Astrocyte (in vitro differentiated cells and primary cell): ENCODE results near the gene AACS. TPM values are rescaled to one million over a fixed set of nuclear protein-coding genes. Genes with fewer than 3 reads are reported as not detected.

ENCODE experiments used
- DNase-seq: peaks from one replicate; pipeline ENCODE4 v3.0.0-alpha.2; 2010; ENCODE audit warnings: low read depth
- FAIRE-seq: peaks from 2 replicates; lab custom pipeline; 2011; peaks lifted over from hg19 to GRCh38; lab: Jason Lieb, UNC
- H2AFZ ChIP-seq: 2 replicates; pipeline ENCODE4 v1.6.0; 2012; ENCODE audit warnings: low read depth, low read length, inconsistent platforms
- H3K27ac ChIP-seq: 2 replicates; pipeline ENCODE4 v1.5.1; 2011; ENCODE audit warnings: low read depth, low read length, inconsistent platforms
- H3K27me3 ChIP-seq: 2 replicates; pipeline ENCODE4 v1.6.0; 2011; ENCODE audit warnings: low read length, inconsistent platforms; ENCODE audit not compliant: insufficient read depth
- H3K36me3 ChIP-seq: 2 replicates; pipeline ENCODE4 v1.5.1; 2011; ENCODE audit warnings: low read length, inconsistent platforms; ENCODE audit not compliant: insufficient read depth
- H3K4me1 ChIP-seq: 2 replicates; pipeline ENCODE4 v1.5.1; 2011; ENCODE audit warnings: low read length, inconsistent platforms; ENCODE audit not compliant: insufficient read depth
- H3K4me2 ChIP-seq: 2 replicates; pipeline ENCODE4 v1.6.0; 2012; ENCODE audit warnings: low read length, inconsistent platforms
- H3K4me3 ChIP-seq: 2 replicates; pipeline ENCODE4 v1.5.1; 2011; ENCODE audit warnings: low read depth, mild to moderate bottlenecking, low read length, inconsistent platforms; ENCODE audit not compliant: insufficient read depth
- H3K79me2 ChIP-seq: 2 replicates; pipeline ENCODE4 v1.6.0; 2012; ENCODE audit warnings: mild to moderate bottlenecking, low read length, inconsistent platforms; ENCODE audit not compliant: insufficient read depth
- H3K9ac ChIP-seq: 2 replicates; pipeline ENCODE4 v1.6.0; 2012; ENCODE audit warnings: mild to moderate bottlenecking, low read length, inconsistent platforms
- H3K9me3 ChIP-seq: 2 replicates; pipeline ENCODE4 v1.5.1; 2012; ENCODE audit warnings: low read depth, mild to moderate bottlenecking, low read length, inconsistent platforms; ENCODE audit not compliant: insufficient read depth
- H4K20me1 ChIP-seq: 2 replicates; pipeline ENCODE4 v1.6.0; 2012; ENCODE audit warnings: low read length, inconsistent platforms; ENCODE audit not compliant: insufficient read depth
- H3K27ac Mint-ChIP-seq: one replicate; pipeline ENCODE4 v1.8.0; 2021; ENCODE audit warnings: mild to moderate bottlenecking, mixed read lengths; ENCODE audit not compliant: unreplicated experiment
- H3K27me3 Mint-ChIP-seq: one replicate; pipeline ENCODE4 v1.8.0; 2021; ENCODE audit warnings: low read depth, mixed read lengths; ENCODE audit not compliant: unreplicated experiment
- H3K36me3 Mint-ChIP-seq: one replicate; pipeline ENCODE4 v1.8.0; 2021; ENCODE audit warnings: low read depth, mixed read lengths; ENCODE audit not compliant: unreplicated experiment
- H3K4me1 Mint-ChIP-seq: one replicate; pipeline ENCODE4 v1.8.0; 2021; ENCODE audit warnings: low read depth, mixed read lengths; ENCODE audit not compliant: unreplicated experiment
- H3K4me3 Mint-ChIP-seq: one replicate; pipeline ENCODE4 v1.8.0; 2021; ENCODE audit warnings: mild to moderate bottlenecking, moderate library complexity, mixed read lengths; ENCODE audit not compliant: unreplicated experiment
- H3K9me3 Mint-ChIP-seq: one replicate; pipeline ENCODE4 v1.8.0; 2021; ENCODE audit warnings: mild to moderate bottlenecking, mixed read lengths; ENCODE audit not compliant: unreplicated experiment
- CTCF ChIP-seq: IDR thresholded peaks from 2 replicates; pipeline ENCODE4 v1.5.1; 2011; ENCODE audit warnings: low read depth, mild to moderate bottlenecking, inconsistent platforms, low read length, moderate library complexity; ENCODE audit not compliant: insufficient read depth
- EZH2 ChIP-seq: IDR thresholded peaks from 2 replicates; pipeline ENCODE4 v1.6.1; 2012; ENCODE audit warnings: mild to moderate bottlenecking, low read length, inconsistent platforms; ENCODE audit not compliant: insufficient read depth
- total RNA-seq: library from RNA; stranded (reverse); gene quantifications from 2 replicates; pipeline ENCODE4 v1.2.1, GENCODE V29; 2021

The AACS gene
- total RNA-seq, 1 donor from 2014 or later: 22.5 TPM

- H3K27me3 ChIP-seq: no peaks in the 10 kb centered on the region
- no peaks in the 10 kb centered on the region for H3K9me3 ChIP-seq
- peaks cover 8% of the 10 kb centered on the region for H3K4me1 ChIP-seq
- H3K9ac ChIP-seq: no peak overlapping the region
- H2AFZ ChIP-seq: no peak overlapping the region
- peaks cover 9% of the 10 kb centered on the region for H3K36me3 ChIP-seq
- no peak overlapping the region for H3K27ac ChIP-seq
- no peaks in the 10 kb centered on the region for H3K9me3 Mint-ChIP-seq
- FAIRE-seq: no peak
- no peak overlapping the region for H3K27ac Mint-ChIP-seq
- peaks cover 13% of the 10 kb centered on the region for H3K36me3 Mint-ChIP-seq
- H3K79me2 ChIP-seq: no peaks in the 10 kb centered on the region
- peaks cover 4% of the 10 kb centered on the region for H3K4me1 Mint-ChIP-seq
- no peak overlapping the region for H3K4me3 ChIP-seq
- no peak for DNase-seq
- H3K4me2 ChIP-seq: no peak overlapping the region
- no peaks in the 10 kb centered on the region for H3K27me3 Mint-ChIP-seq
- no peak overlapping the region for H3K4me3 Mint-ChIP-seq
- peaks cover 59% of the 10 kb centered on the region for H4K20me1 ChIP-seq
- TF ChIP-seq CTCF (no peak), EZH2 (no peak)
These were observed 23.8 kb downstream of the AACS start for GRCh38 chr12:125089083-125089482.

- H3K27me3 Mint-ChIP-seq: no peaks in the 10 kb centered on the region
- Histone ChIP-seq H2AFZ (no peak overlapping the region), H3K4me2 (no peak overlapping the region), H3K9ac (no peak overlapping the region), H3K36me3 (peaks cover 9% of the 10 kb centered on the region), H3K9me3 (no peaks in the 10 kb centered on the region), H3K27me3 (no peaks in the 10 kb centered on the region), H3K27ac (no peak overlapping the region), H4K20me1 (peaks cover 64% of the 10 kb centered on the region), H3K4me1 (peaks cover 8% of the 10 kb centered on the region), H3K79me2 (no peaks in the 10 kb centered on the region), H3K4me3 (no peak overlapping the region)
- H3K4me3 Mint-ChIP-seq: no peak overlapping the region
- FAIRE-seq (no peak), DNase-seq (no peak)
- H3K36me3 Mint-ChIP-seq: peaks cover 14% of the 10 kb centered on the region
- TF ChIP-seq CTCF (no peak), EZH2 (no peak)
- H3K4me1 Mint-ChIP-seq: peaks cover 4% of the 10 kb centered on the region
- H3K27ac Mint-ChIP-seq: no peak overlapping the region
- H3K9me3 Mint-ChIP-seq: no peaks in the 10 kb centered on the region
These were observed 24.4 kb downstream of the AACS start for GRCh38 chr12:125089626-125090025.

- peaks cover 8% of the 10 kb centered on the region for H3K4me1 ChIP-seq
- no peak overlapping the region for H3K4me3 ChIP-seq
- no peak for FAIRE-seq
- no peak overlapping the region for H2AFZ ChIP-seq
- Mint-ChIP-seq H3K4me3 (no peak overlapping the region), H3K27me3 (no peaks in the 10 kb centered on the region), H3K36me3 (peaks cover 18% of the 10 kb centered on the region), H3K4me1 (peaks cover 4% of the 10 kb centered on the region), H3K9me3 (no peaks in the 10 kb centered on the region), H3K27ac (no peak overlapping the region)
- no peak for TF ChIP-seq CTCF
- TF ChIP-seq EZH2: no peak
- no peak overlapping the region for H3K27ac ChIP-seq
- H3K9me3 ChIP-seq: no peaks in the 10 kb centered on the region
- H3K36me3 ChIP-seq: peaks cover 7% of the 10 kb centered on the region
- H3K4me2 ChIP-seq: no peak overlapping the region
- DNase-seq: no peak
- H3K27me3 ChIP-seq: no peaks in the 10 kb centered on the region
- H3K79me2 ChIP-seq: no peaks in the 10 kb centered on the region
- H4K20me1 ChIP-seq: peaks cover 64% of the 10 kb centered on the region
- H3K9ac ChIP-seq: no peak overlapping the region
These were observed 25.2 kb downstream of the AACS start for GRCh38 chr12:125090437-125090836.
